Spinal cord (tissue), 10 donors: ENCODE results near the gene CFAP61. TPM values are rescaled to one million over a fixed set of nuclear protein-coding genes. Genes with fewer than 3 reads are reported as not detected.

Source experiments
- DNase-seq, 6 donors: peaks; one replicate each; pipeline versions ENCODE4 v3.0.0 to v3.0.0-alpha.2; 2013 to 2015; ENCODE audit warnings: low spot score in 6 of 6, low read depth in 4 of 6
- H3K27ac ChIP-seq: one replicate; pipeline ENCODE4 v1.5.1; 2013; ENCODE audit warnings: low read depth, low read length, control low read depth
- H3K27me3 ChIP-seq: one replicate; pipeline ENCODE4 v1.6.1; 2013; ENCODE audit warnings: low read length; ENCODE audit not compliant: control insufficient read depth, insufficient read depth
- H3K36me3 ChIP-seq: one replicate; pipeline ENCODE4 v1.6.1; 2013; ENCODE audit warnings: low read length; ENCODE audit not compliant: control insufficient read depth, insufficient read depth
- H3K4me1 ChIP-seq: one replicate; pipeline ENCODE4 v1.6.1; 2013; ENCODE audit warnings: low read length; ENCODE audit not compliant: control insufficient read depth, insufficient read depth
- H3K4me3 ChIP-seq: one replicate; pipeline ENCODE4 v1.5.1; 2013; ENCODE audit warnings: low read depth, low read length, control low read depth
- H3K9me3 ChIP-seq: one replicate; pipeline ENCODE4 v1.6.1; 2013; ENCODE audit warnings: low read length; ENCODE audit not compliant: control insufficient read depth, insufficient read depth
- WGBS: methylation state at CpG from one replicate; pipeline ENCODE4 v1.1.5; 2013; ENCODE audit warnings: missing lambda C conversion rate; ENCODE audit not compliant: insufficient coverage; 5-methylcytosine and 5-hydroxymethylcytosine counted together
- polyA plus RNA-seq, 2 donors: library from polyadenylated mRNA; unstranded; fragments of 120-200 nt; gene quantifications; one replicate each; pipeline ENCODE4 v1.2.1, GENCODE V29; 2013; ENCODE audit not compliant: insufficient read length in 2 of 2
- small RNA-seq: library from RNA; depleted of rRNA; stranded (forward); fragments of <200 nt; gene quantifications from one replicate; pipeline ENCODE3, GENCODE V24; 2014; ENCODE audit warnings: low replicate concordance
- total RNA-seq, 2 donors: library from RNA; depleted of rRNA in 1 of 2; stranded (reverse); fragments of 120-200 nt in 1 of 2; fragments of >200 nt in 1 of 2; gene quantifications; one replicate each; pipeline versions ENCODE4 v1.2.3 to v1.2.4, GENCODE V29; 2013 to 2014
- donor health status: healthy.

Gene CFAP61
- total and polyA plus RNA-seq, 4 donors = 4.0 to 9.8 (median 7.6) TPM

GRCh38 chr20:20409331-20409730, 357.0 kb downstream of the CFAP61 start:
- WGBS = 89% methylated on average over 2 of the region's 4 CpGs
- H3K27me3 ChIP-seq = peaks cover 26% of the 10 kb centered on the region
- H3K9me3 ChIP-seq = no peaks in the 10 kb centered on the region
- peaks cover 8% of the 10 kb centered on the region for H3K4me1 ChIP-seq
- no peak for DNase-seq
- H3K27ac ChIP-seq = no peak overlapping the region
- no peaks in the 10 kb centered on the region for H3K36me3 ChIP-seq
- H3K4me3 ChIP-seq = no peak overlapping the region

Small RNA genes within 50 kb of the gene (small RNA-seq; reads per million reads assigned to genes)
- not detected for gene RN7SL690P

Other genes starting within 250 kb of the CFAP61 start
- gene NAA20, start 35.2 kb upstream of the CFAP61 start, total RNA-seq = 10 to 100 TPM; 47.8 to 55.0 TPM
- 10 to 100 TPM; 79.5 to 82.2 TPM for gene NAA20, start 35.2 kb upstream of the CFAP61 start, polyA plus RNA-seq
- gene CRNKL1, start 66 bp upstream of the CFAP61 start, total RNA-seq = 10 to 100 TPM; 39.3 to 45.5 TPM
- gene CRNKL1, start 66 bp upstream of the CFAP61 start, polyA plus RNA-seq = 10 to 100 TPM; 21.8 to 25.0 TPM